ENCODE data around the gene PTGER3. TPM values are rescaled to one million over a fixed set of nuclear protein-coding genes. Genes with fewer than 3 reads are reported as not detected.
"Not testable (repeated sequence)": the region's sequence is repeated elsewhere in the genome, so short reads cannot be mapped to it uniquely, and the experiment has no call there.

Gene PTGER3
- total RNA-seq, 2 donors from 2014 or later, result 0.49 to 2.7 TPM

GRCh38 chr1:71026093-71026492, 21.5 kb downstream of the PTGER3 start:
- ATAC-seq, result no peak
- intact Hi-C loops (cut with DNase I, micrococcal nuclease), result no loop called here

GRCh38 chr1:71023515-71023914, 24.1 kb downstream of the PTGER3 start:
- intact Hi-C loops (cut with DNase I, micrococcal nuclease), result no loop called here
- ATAC-seq, result no peak
- DNase-seq, result no peak

More at GRCh38 chr1:71026093-71026492, 21.5 kb downstream of the PTGER3 start:
- DNase-seq, result no peak

- ATAC-seq (no peak), DNase-seq (no peak)
- intact Hi-C loops (cut with DNase I, micrococcal nuclease), result no loop called here
Measured at GRCh38 chr1:71019233-71019969, 28.2 kb downstream of the PTGER3 start.

- ATAC-seq, result no peak
- DNase-seq, result no peak
- intact Hi-C loops (cut with DNase I, micrococcal nuclease), result no loop called here
Measured at GRCh38 chr1:71018791-71019190, 28.8 kb downstream of the PTGER3 start.

- intact Hi-C loops (cut with DNase I, micrococcal nuclease), result no loop called here
- DNase-seq (no peak), ATAC-seq (no peak)
Measured at GRCh38 chr1:71015745-71016144, 31.9 kb downstream of the PTGER3 start.

GRCh38 chr1:71014178-71014579, 33.4 kb downstream of the PTGER3 start:
- no peak for ATAC-seq
- intact Hi-C loops (cut with DNase I, micrococcal nuclease), result no loop called here
- DNase-seq, result no peak

- intact Hi-C loops (cut with DNase I, micrococcal nuclease), result no loop called here
- DNase-seq, result no peak
- no peak for ATAC-seq
Measured at GRCh38 chr1:71002709-71003475, 44.7 kb downstream of the PTGER3 start.

GRCh38 chr1:71001624-71002023, 46.0 kb downstream of the PTGER3 start:
- DNase-seq (no peak), ATAC-seq (no peak)
- intact Hi-C loops (cut with DNase I, micrococcal nuclease), result no loop called here

GRCh38 chr1:70997793-70998192, 49.8 kb downstream of the PTGER3 start:
- no peak for ATAC-seq

GRCh38 chr1:70994753-70995268, 52.8 kb downstream of the PTGER3 start:
- DNase-seq (no peak), ATAC-seq (no peak)
- intact Hi-C loops (cut with DNase I, micrococcal nuclease), result no loop called here

More at GRCh38 chr1:70997793-70998192, 49.8 kb downstream of the PTGER3 start:
- intact Hi-C loops (cut with DNase I, micrococcal nuclease), result no loop called here
- DNase-seq, result no peak

- DNase-seq (no peak), ATAC-seq (no peak)
- intact Hi-C loops (cut with DNase I, micrococcal nuclease), result no loop called here
Measured at GRCh38 chr1:70993798-70994197, 53.8 kb downstream of the PTGER3 start.

GRCh38 chr1:70992521-70992920, 55.1 kb downstream of the PTGER3 start:
- DNase-seq (no peak), ATAC-seq (no peak)
- intact Hi-C loops (cut with DNase I, micrococcal nuclease), result no loop called here

GRCh38 chr1:70990469-70991253, 57.0 kb downstream of the PTGER3 start:
- no peak for DNase-seq
- no peak for ATAC-seq
- intact Hi-C loops (cut with DNase I, micrococcal nuclease), result no loop called here

GRCh38 chr1:70987497-70987896, 60.1 kb downstream of the PTGER3 start:
- DNase-seq, result no peak
- intact Hi-C loops (cut with DNase I, micrococcal nuclease), result no loop called here
- ATAC-seq, result no peak

- intact Hi-C loops (cut with DNase I, micrococcal nuclease); ATAC-seq; DNase-seq: not testable (repeated sequence)
Measured at GRCh38 chr1:70985776-70986225, 61.8 kb downstream of the PTGER3 start.

- intact Hi-C loops (cut with DNase I, micrococcal nuclease); ATAC-seq; DNase-seq: not testable (repeated sequence)
Measured at GRCh38 chr1:70985278-70985677, 62.3 kb downstream of the PTGER3 start.

GRCh38 chr1:70980361-70980760, 67.3 kb downstream of the PTGER3 start:
- intact Hi-C loops (cut with DNase I, micrococcal nuclease), result no loop called here
- ATAC-seq, result no peak
- no peak for DNase-seq

- intact Hi-C loops (cut with DNase I, micrococcal nuclease), result no loop called here
- ATAC-seq (no peak), DNase-seq (no peak)
Measured at GRCh38 chr1:70979881-70980280, 67.7 kb downstream of the PTGER3 start.

GRCh38 chr1:70979313-70979712, 68.3 kb downstream of the PTGER3 start:
- intact Hi-C loops (cut with DNase I, micrococcal nuclease), result no loop called here
- DNase-seq (no peak), ATAC-seq (no peak)

Data from left colon (tissue), 2 donors.